Activated naive CD8-positive, alpha-beta T cell treated with anti-CD3 and anti-CD28 coated beads, Interleukin-2, amount 10 ng/mL, durations not matched to agents 7 days and 5 days (primary cell): ENCODE measurements around the gene PTTG1IP. TPM values are rescaled to one million over a fixed set of nuclear protein-coding genes. Genes with fewer than 3 reads are reported as not detected.

Experiments used
- ATAC-seq: fragments of 150-1000 bp; cut with Tn5 transposase; one replicate; pipeline ENCODE4 v1.10.0; 2021; ENCODE audit warnings: low read depth, moderate library complexity
- POLR2A ChIA-PET: fragments of 350-600 bp; sonication (Branson Sonifier 250); formaldehyde crosslinking; loops from one replicate; lab custom pipeline; 2021; ENCODE audit warnings: antibody characterized with exemption; lab: Charles Lee
- DNase-seq: peaks from one replicate; pipeline ENCODE4 v3.0.0; 2021
- H3K27ac Mint-ChIP-seq: one replicate; pipeline ENCODE4 v1.8.0; 2022; ENCODE audit warnings: mild to moderate bottlenecking, mixed read lengths
- H3K27me3 Mint-ChIP-seq: one replicate; pipeline ENCODE4 v1.8.0; 2022; ENCODE audit warnings: mild to moderate bottlenecking, moderate library complexity, mixed read lengths
- H3K36me3 Mint-ChIP-seq: one replicate; pipeline ENCODE4 v1.8.0; 2021; ENCODE audit warnings: mild to moderate bottlenecking, mixed read lengths
- H3K4me1 Mint-ChIP-seq: one replicate; pipeline ENCODE4 v1.8.0; 2021; ENCODE audit warnings: mixed read lengths
- H3K4me3 Mint-ChIP-seq: one replicate; pipeline ENCODE4 v1.8.0; 2022; ENCODE audit warnings: mild to moderate bottlenecking, moderate library complexity, mixed read lengths
- H3K9me3 Mint-ChIP-seq: one replicate; pipeline ENCODE4 v1.8.0; 2021; ENCODE audit warnings: mixed read lengths
- total RNA-seq, 2 experiments: library from RNA; stranded (reverse); gene quantifications; one replicate each; pipeline ENCODE4 v1.2.3, GENCODE V29; 2021

Gene PTTG1IP
- total RNA-seq, 2 experiments from 2014 or later = 66.1 to 73.2 TPM

DNA sequence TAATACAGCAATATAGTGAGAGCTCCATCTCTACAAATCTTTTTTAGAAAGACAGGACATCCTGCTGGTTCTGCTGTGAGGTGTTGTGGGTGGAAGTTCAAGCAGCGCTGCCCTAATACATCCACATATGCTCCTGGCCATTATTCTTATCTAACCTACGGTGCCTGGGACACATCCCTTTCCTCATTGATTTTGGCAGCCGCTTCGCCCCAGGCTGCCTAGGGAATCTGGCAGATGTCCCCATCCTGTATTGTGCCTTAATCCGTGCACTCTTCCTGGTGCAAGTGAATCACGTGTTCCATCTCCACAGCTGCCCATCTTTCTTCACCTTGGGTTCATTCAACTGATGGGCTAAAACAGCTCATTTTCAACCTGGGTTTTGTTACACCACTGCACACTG, 68.7 kb downstream of the PTTG1IP start:
- DNase-seq (no peak), ATAC-seq (no peak)
- H3K4me1 Mint-ChIP-seq = peaks cover 27% of the 10 kb centered on the region
- H3K27ac Mint-ChIP-seq = peak overlapping the region; percentile 27
- H3K9me3 Mint-ChIP-seq = no peaks in the 10 kb centered on the region
- POLR2A ChIA-PET = interaction anchor here (0.9 to 2.0 kb wide), 2 partner anchors 11 to 69 kb away, joined by 3 to 8 read pairs; partner anchors contain the start of gene PTTG1IP
- H3K27me3 Mint-ChIP-seq = no peaks in the 10 kb centered on the region
- no peak overlapping the region for H3K4me3 Mint-ChIP-seq
- peaks cover 12% of the 10 kb centered on the region for H3K36me3 Mint-ChIP-seq

DNA sequence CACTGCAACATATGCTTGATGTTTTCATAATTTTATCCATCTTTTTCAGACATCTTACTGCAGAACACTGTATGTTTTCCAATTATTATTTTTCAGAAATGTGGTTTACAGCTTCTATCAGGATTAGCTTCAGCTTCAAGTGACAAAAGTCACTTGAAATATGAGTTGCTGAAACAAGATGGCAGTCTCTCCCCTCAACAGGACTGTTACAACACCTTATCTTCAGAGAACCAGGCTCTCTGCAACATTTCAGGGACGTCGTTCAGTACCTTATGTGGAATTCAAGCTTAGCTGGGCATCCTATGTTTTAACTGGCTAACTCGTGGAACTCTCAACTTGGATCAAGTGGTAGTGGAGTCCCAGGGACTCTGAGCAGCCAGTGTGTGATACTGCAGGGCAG, 69.8 kb downstream of the PTTG1IP start:
- POLR2A ChIA-PET = interaction anchor here (1.0 to 2.0 kb wide), 2 partner anchors 12 to 70 kb away, joined by 3 to 8 read pairs; partner anchors contain the start of gene PTTG1IP
- ATAC-seq = no peak
- DNase-seq = no peak
- H3K4me3 Mint-ChIP-seq = no peak overlapping the region
- H3K9me3 Mint-ChIP-seq = no peaks in the 10 kb centered on the region
- no peaks in the 10 kb centered on the region for H3K27me3 Mint-ChIP-seq
- peaks cover 33% of the 10 kb centered on the region for H3K4me1 Mint-ChIP-seq
- peaks cover 12% of the 10 kb centered on the region for H3K36me3 Mint-ChIP-seq
- H3K27ac Mint-ChIP-seq = no peak overlapping the region

DNA sequence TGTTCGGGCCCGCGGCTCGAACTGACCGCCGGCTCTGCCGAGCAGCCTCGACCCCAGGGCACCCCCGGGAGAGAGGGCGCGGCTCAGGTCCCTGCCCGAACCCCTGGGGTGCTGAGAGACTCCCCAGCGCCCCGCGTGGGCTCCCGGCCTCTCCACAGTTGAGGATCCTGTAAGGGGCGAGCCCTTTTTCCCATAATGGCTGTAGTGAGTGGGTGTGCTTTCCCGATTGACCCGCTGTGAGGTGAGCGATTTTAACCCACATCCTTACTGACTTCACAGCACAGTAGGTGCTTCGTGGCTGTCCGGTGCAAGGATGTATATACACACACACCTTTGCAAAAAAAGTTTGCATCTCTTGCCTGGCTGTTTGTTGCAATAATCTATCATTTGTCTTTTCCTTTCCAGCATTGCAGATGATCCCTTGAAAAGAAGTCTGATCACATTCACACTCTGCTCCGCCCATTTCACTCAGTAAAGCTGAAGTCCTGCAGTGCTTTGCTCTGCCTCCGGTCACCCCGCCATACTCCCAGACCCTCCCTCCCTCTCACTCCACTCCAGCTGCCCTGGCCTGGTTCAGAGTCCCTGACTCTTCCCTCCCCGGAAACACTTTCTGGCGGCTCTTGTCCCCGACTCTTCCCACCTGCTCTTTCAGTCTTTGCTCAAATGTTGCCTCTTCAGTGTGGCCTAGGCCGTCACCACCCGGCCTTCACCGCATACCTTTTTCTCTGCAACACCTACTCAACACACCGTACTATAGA, 70.9 kb downstream of the PTTG1IP start:
- no peaks in the 10 kb centered on the region for H3K27me3 Mint-ChIP-seq
- ATAC-seq = peak; percentile 6

GRCh38 chr21:44801468-44802395, 71.8 kb downstream of the PTTG1IP start, which contains the start of gene UBE2G2:
UBE2G2 (minus strand) TSS chr21:44801820; CDS start chr21:44801748, 72 bp downstream.
- H3K27ac Mint-ChIP-seq = peak within 1 kb of the TSS; percentile 87
- POLR2A ChIA-PET = interaction anchor here (0.9 to 3.7 kb wide), 14 partner anchors 14 to 346 kb away, joined by 3 to 29 read pairs (median 3); partner anchors contain the start of genes ITGB2, LRRC3, PTTG1IP and SLX9
- peak within 1 kb of the TSS; percentile 99 for H3K4me3 Mint-ChIP-seq
- DNase-seq = peak; percentile 94
- H3K4me1 Mint-ChIP-seq = peaks cover 38% of the 10 kb centered on the region
- ATAC-seq = peak; percentile 94
- no peaks in the 10 kb centered on the region for H3K9me3 Mint-ChIP-seq
- peaks cover 17% of the 10 kb centered on the region for H3K36me3 Mint-ChIP-seq
- H3K27me3 Mint-ChIP-seq = no peaks in the 10 kb centered on the region

More for the DNA sequence above, 70.9 kb downstream of the PTTG1IP start:
- Mint-ChIP-seq H3K4me3 (peak overlapping the region; percentile 88), H3K27ac (peak overlapping the region; percentile 81), H3K36me3 (peaks cover 15% of the 10 kb centered on the region), H3K4me1 (peaks cover 35% of the 10 kb centered on the region), H3K9me3 (no peaks in the 10 kb centered on the region)
- peak; percentile 44 for DNase-seq
- POLR2A ChIA-PET = interaction anchor here (1.0 to 3.7 kb wide), 10 partner anchors 13 to 326 kb away, joined by 3 to 29 read pairs (median 5); partner anchors contain the start of genes ITGB2, PTTG1IP and SUMO3

DNA sequence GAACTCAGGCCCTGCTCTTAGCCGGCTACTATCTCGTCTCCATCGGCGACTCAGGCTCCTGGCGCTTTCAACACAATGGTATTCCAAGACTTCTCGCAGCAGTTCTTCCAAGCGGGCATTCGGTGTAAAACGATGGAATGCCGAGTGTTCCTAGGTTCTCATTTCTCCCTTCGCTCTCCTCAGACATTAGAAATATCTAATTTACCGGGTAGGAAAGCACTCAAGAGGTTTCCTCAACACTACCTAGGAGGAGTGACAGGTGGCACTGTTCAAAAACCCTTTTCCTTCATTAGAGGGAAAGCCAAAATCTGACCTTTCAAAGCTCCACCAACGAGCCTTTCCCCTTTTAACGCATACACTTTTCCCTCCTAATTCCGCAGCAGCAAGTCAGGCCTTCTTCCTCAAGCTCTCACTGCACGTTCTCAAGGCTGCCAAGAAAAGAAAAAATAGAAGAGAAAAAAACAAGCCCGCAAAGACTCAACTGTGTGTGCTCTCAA, 72.5 kb downstream of the PTTG1IP start:
- DNase-seq (no peak), ATAC-seq (peak; percentile 46)
- Mint-ChIP-seq H3K36me3 (peaks cover 15% of the 10 kb centered on the region), H3K27ac (peak overlapping the region; percentile 87), H3K27me3 (no peaks in the 10 kb centered on the region), H3K9me3 (no peaks in the 10 kb centered on the region), H3K4me3 (peak overlapping the region; percentile 99), H3K4me1 (peaks cover 38% of the 10 kb centered on the region)
- POLR2A ChIA-PET = interaction anchor here (0.6 to 3.7 kb wide), 15 partner anchors 14 to 345 kb away, joined by 3 to 29 read pairs (median 3); partner anchors contain the start of genes ITGB2, LRRC3, PTTG1IP and SLX9

GRCh38 chr21:44800103-44800502, 73.4 kb downstream of the PTTG1IP start:
- H3K4me3 Mint-ChIP-seq = peak overlapping the region; percentile 99
- H3K27ac Mint-ChIP-seq = no peak overlapping the region
- H3K36me3 Mint-ChIP-seq = peaks cover 15% of the 10 kb centered on the region
- no peaks in the 10 kb centered on the region for H3K27me3 Mint-ChIP-seq
- POLR2A ChIA-PET = interaction anchor here (1.3 to 3.7 kb wide), 3 partner anchors 74 to 140 kb away, joined by 3 to 29 read pairs (median 22); partner anchors contain the start of genes PTTG1IP and SLX9
- ATAC-seq (no peak), DNase-seq (no peak)
- no peaks in the 10 kb centered on the region for H3K9me3 Mint-ChIP-seq
- peaks cover 42% of the 10 kb centered on the region for H3K4me1 Mint-ChIP-seq

DNA sequence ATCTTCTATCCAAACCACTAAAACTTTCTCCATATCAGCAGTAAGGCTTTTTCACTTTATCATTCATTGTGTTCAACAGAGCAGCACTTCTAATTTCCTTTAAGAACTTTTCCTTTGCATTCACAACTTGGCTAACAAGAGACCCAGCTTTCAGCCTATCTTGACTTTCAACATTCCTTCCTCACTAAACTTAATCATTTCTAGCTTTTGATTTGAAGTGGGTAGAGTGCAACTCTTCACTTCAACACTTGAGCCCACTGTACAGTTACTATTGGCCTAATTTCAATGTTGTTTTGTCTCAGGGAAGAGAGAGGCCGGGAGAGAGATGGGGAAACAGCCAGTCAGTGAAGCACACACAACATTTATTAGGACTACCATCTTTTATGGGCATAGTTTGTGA, 73.8 kb downstream of the PTTG1IP start:
- ATAC-seq (no peak), DNase-seq (no peak)
- Mint-ChIP-seq H3K4me3 (peak overlapping the region; percentile 56), H3K4me1 (peaks cover 40% of the 10 kb centered on the region), H3K36me3 (peaks cover 12% of the 10 kb centered on the region), H3K9me3 (no peaks in the 10 kb centered on the region), H3K27ac (peak overlapping the region; percentile 32), H3K27me3 (no peaks in the 10 kb centered on the region)
- POLR2A ChIA-PET = interaction anchor here (1.0 to 3.7 kb wide), 2 partner anchors 74 to 133 kb away, joined by 3 to 29 read pairs; partner anchors contain the start of gene PTTG1IP

Other genes with a start within 250 kb of the PTTG1IP start
- gene KRTAP10-9, start 246.6 kb downstream of the PTTG1IP start, total RNA-seq = not detected
- not detected for gene KRTAP10-10, start 236.3 kb downstream of the PTTG1IP start, total RNA-seq
- not detected for gene KRTAP10-11, start 227.3 kb downstream of the PTTG1IP start, total RNA-seq
- not detected for gene KRTAP12-4, start 219.0 kb downstream of the PTTG1IP start, total RNA-seq
- gene KRTAP12-3, start 215.8 kb downstream of the PTTG1IP start, total RNA-seq = not detected
- gene KRTAP12-2, start 206.8 kb downstream of the PTTG1IP start, total RNA-seq = not detected
- not detected for gene KRTAP12-1, start 191.5 kb downstream of the PTTG1IP start, total RNA-seq
- gene KRTAP10-12, start 176.5 kb downstream of the PTTG1IP start, total RNA-seq = not detected
- not detected for gene TSPEAR, start 162.1 kb downstream of the PTTG1IP start, total RNA-seq
- 100 to 1,000 TPM; 111 TPM for gene UBE2G2, start 71.9 kb downstream of the PTTG1IP start, total RNA-seq
- 10 to 100 TPM; 81.5 to 82.6 TPM for gene SUMO3, start 55.6 kb downstream of the PTTG1IP start, total RNA-seq
- 100 to 1,000 TPM; 416 to 452 TPM for gene ITGB2, start 47.2 kb upstream of the PTTG1IP start, total RNA-seq
- 10 to 100 TPM; 44.2 to 44.3 TPM for gene SLX9, start 66.3 kb upstream of the PTTG1IP start, total RNA-seq
- gene ADARB1, start 200.9 kb upstream of the PTTG1IP start, total RNA-seq = 10 to 100 TPM; 48.3 to 48.4 TPM